ENCODE data around the gene GDI1. TPM values are rescaled to one million over a fixed set of nuclear protein-coding genes. Genes with fewer than 3 reads are reported as not detected.

Gene GDI1
- polyA plus RNA-seq, 1 of the 3 experiments (the other 2 are of a cell fraction), result 408 TPM

DNA sequence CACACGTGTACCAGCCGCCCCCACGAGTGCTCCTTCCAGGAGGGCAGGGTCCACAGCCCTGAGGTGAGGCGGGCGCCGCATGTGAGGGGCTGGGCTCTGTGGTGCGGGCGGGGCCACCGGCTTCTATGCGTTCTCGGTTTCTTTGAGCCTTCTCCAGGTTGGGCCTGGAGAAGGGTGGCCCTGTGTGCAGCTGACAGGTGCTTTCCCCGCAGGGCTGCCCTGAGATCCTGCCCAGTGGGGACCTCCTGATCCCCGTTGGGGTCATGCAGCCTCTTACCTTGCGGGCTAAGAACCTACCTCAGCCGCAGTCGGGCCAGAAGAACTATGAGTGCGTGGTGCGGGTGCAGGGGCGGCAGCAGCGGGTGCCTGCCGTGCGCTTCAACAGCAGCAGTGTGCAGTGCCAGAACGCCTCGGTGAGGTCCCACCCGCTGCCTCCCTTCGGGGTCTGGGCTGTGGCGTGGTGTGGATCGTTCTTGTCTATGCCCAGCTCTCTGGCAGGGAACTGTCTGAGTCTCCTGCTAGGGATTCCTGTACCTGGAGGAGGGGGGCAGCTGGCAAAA lies 27.9 kb downstream of the GDI1 start:
- Histone ChIP-seq H3K9me2 (no peaks in the 10 kb centered on the region), H4K20me1 (ENCODE audit: insufficient read depth) (peaks cover 30% of the 10 kb centered on the region), H3F3A (replicated peaks; ENCODE audit: insufficient read depth) (no peaks in the 10 kb centered on the region), H3K36me3 (replicated peaks in 1 of 2; ENCODE audit: control insufficient read depth in 1 of 2, insufficient read depth in 2 of 2, low read length in 1 of 2) (peaks cover 0 to 33% of the 10 kb centered on the region in 2 experiments), H3K4me1 (ENCODE audit: control insufficient read depth in 1 of 2, insufficient read depth in 2 of 2, low read depth in 1 of 2, low read length in 1 of 2) (peaks cover 0 to 4% of the 10 kb centered on the region in 2 experiments; a peak in 1 of 4 replicates), H3K9ac (no peak overlapping the region), H3K4me2 (no peak overlapping the region), H3K4me3 (ENCODE audit: low read depth in 2 of 2, low read length in 1 of 2) (no peak overlapping the region), H3K79me2 (ENCODE audit: insufficient read depth) (peaks cover 18% of the 10 kb centered on the region), H3K27ac (ENCODE audit: low read depth in 2 of 2, low read length in 1 of 2) (no peak overlapping the region), H3K9me3 (no peaks in the 10 kb centered on the region), H3K27me3 (ENCODE audit: insufficient read depth) (no peaks in the 10 kb centered on the region), H2AFZ (ENCODE audit: low read depth) (no peak overlapping the region)
- POLR2A ChIA-PET, result no interaction called here
- WGBS (ENCODE audit: low lambda C conversion rate), result 46% methylated on average over 24 of the region's 28 CpGs
- DNase-seq, result no peak
- TF ChIP-seq CHD2 (IDR thresholded peaks at IDR 0.05; ENCODE audit: low read length, partially characterized antibody) (no peak), TCF12 (IDR thresholded peaks at IDR 0.05) (no peak)
- TF ChIP-seq, protein P1, sequence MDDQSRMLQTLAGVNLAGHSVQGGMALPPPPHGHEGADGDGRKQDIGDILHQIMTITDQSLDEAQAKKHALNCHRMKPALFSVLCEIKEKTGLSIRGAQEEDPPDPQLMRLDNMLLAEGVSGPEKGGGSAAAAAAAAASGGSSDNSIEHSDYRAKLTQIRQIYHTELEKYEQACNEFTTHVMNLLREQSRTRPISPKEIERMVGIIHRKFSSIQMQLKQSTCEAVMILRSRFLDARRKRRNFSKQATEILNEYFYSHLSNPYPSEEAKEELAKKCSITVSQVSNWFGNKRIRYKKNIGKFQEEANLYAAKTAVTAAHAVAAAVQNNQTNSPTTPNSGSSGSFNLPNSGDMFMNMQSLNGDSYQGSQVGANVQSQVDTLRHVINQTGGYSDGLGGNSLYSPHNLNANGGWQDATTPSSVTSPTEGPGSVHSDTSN (IDR thresholded peaks at IDR 0.05), result no peak
- CTCF ChIA-PET, result interaction anchor here (0.9 kb wide), 1 partner anchor 18 kb away, joined by 4 read pairs; no protein-coding TSS in a partner anchor

DNA sequence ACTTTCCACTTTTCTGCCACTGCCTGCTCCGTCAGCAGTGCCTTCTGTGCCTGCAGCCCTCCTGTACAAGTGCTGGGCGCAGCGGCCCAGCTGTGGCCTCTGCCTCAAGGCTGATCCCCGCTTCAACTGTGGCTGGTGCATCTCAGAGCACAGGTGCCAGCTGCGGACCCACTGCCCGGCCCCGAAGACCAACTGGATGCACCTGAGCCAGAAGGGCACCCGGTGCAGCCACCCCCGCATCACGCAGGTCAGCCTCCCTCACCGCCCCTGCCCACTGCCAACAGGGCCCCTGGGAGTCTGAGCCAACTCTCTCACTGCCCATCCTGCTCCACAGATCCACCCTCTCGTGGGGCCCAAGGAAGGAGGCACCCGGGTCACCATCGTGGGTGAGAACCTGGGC lies 28.6 kb downstream of the GDI1 start:
- H2AFZ ChIP-seq (ENCODE audit: low read depth), result no peak overlapping the region
- H3F3A ChIP-seq (replicated peaks; ENCODE audit: insufficient read depth), result no peaks in the 10 kb centered on the region
- no peak overlapping the region for H3K4me3 ChIP-seq (ENCODE audit: low read depth in 2 of 2, low read length in 1 of 2)
- no peak overlapping the region for H3K27ac ChIP-seq (ENCODE audit: low read depth in 2 of 2, low read length in 1 of 2)
- no peaks in the 10 kb centered on the region for H3K27me3 ChIP-seq (ENCODE audit: insufficient read depth)
- no peaks in the 10 kb centered on the region for H3K9me2 ChIP-seq
- no peak for TF ChIP-seq MEF2A (IDR thresholded peaks at IDR 0.05; ENCODE audit: borderline replicate concordance, low read depth)
- TF ChIP-seq, protein P2, sequence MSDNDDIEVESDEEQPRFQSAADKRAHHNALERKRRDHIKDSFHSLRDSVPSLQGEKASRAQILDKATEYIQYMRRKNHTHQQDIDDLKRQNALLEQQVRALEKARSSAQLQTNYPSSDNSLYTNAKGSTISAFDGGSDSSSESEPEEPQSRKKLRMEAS (IDR thresholded peaks at IDR 0.05; ENCODE audit: low read depth), result no peak
- no peak for TF ChIP-seq MXI1 (IDR thresholded peaks at IDR 0.05; ENCODE audit: low read depth, low read length)
- no peak for TF ChIP-seq RXRA (IDR thresholded peaks at IDR 0.05; ENCODE audit: borderline replicate concordance, low read depth)
- no peak for TF ChIP-seq RFX5 (IDR thresholded peaks at IDR 0.05; ENCODE audit: low read length)
- TF ChIP-seq EP300 (IDR thresholded peaks at IDR 0.05; ENCODE audit: borderline replicate concordance in 1 of 2, low read depth in 1 of 2, low read length in 1 of 2), result no peak
- TF ChIP-seq NFIC (IDR thresholded peaks at IDR 0.05; ENCODE audit: borderline replicate concordance), result no peak
- TF ChIP-seq, protein P3, sequence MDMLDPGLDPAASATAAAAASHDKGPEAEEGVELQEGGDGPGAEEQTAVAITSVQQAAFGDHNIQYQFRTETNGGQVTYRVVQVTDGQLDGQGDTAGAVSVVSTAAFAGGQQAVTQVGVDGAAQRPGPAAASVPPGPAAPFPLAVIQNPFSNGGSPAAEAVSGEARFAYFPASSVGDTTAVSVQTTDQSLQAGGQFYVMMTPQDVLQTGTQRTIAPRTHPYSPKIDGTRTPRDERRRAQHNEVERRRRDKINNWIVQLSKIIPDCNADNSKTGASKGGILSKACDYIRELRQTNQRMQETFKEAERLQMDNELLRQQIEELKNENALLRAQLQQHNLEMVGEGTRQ (IDR thresholded peaks at IDR 0.05; ENCODE audit: borderline replicate concordance, low read depth, low read length), result no peak
- TF ChIP-seq, protein P4, sequence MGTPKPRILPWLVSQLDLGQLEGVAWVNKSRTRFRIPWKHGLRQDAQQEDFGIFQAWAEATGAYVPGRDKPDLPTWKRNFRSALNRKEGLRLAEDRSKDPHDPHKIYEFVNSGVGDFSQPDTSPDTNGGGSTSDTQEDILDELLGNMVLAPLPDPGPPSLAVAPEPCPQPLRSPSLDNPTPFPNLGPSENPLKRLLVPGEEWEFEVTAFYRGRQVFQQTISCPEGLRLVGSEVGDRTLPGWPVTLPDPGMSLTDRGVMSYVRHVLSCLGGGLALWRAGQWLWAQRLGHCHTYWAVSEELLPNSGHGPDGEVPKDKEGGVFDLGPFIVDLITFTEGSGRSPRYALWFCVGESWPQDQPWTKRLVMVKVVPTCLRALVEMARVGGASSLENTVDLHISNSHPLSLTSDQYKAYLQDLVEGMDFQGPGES (IDR thresholded peaks at IDR 0.05; ENCODE audit: low read depth, low read length), result no peak
- TF ChIP-seq, protein P5, sequence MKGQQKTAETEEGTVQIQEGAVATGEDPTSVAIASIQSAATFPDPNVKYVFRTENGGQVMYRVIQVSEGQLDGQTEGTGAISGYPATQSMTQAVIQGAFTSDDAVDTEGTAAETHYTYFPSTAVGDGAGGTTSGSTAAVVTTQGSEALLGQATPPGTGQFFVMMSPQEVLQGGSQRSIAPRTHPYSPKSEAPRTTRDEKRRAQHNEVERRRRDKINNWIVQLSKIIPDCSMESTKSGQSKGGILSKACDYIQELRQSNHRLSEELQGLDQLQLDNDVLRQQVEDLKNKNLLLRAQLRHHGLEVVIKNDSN (IDR thresholded peaks at IDR 0.05; ENCODE audit: borderline replicate concordance, low read depth), result no peak
- TF ChIP-seq GATA2 (CRISPR knock-in tag; IDR thresholded peaks at IDR 0.05), result no peak
- no peak for TF ChIP-seq FOXJ3 (CRISPR knock-in tag; IDR thresholded peaks at IDR 0.05)
- TF ChIP-seq JUND (IDR thresholded peaks at IDR 0.05), result no peak
- H3K4me2 ChIP-seq, result no peak overlapping the region
- peaks cover 0 to 35% of the 10 kb centered on the region in 2 experiments for H3K36me3 ChIP-seq (replicated peaks in 1 of 2; ENCODE audit: control insufficient read depth in 1 of 2, insufficient read depth in 2 of 2, low read length in 1 of 2)
- ChIA-PET CTCF (interaction anchor here (0.9 kb wide), 1 partner anchor 17 kb away, joined by 4 read pairs; no protein-coding TSS in a partner anchor), POLR2A (no interaction called here)
- 34% methylated on average over 7 of the region's 14 CpGs for WGBS (ENCODE audit: low lambda C conversion rate)
- peaks cover 11% of the 10 kb centered on the region; the same call in 1 of the 2 replicates for H3K79me2 ChIP-seq (ENCODE audit: insufficient read depth)
- H3K9ac ChIP-seq, result no peak overlapping the region
- H3K4me1 ChIP-seq (ENCODE audit: control insufficient read depth in 1 of 2, insufficient read depth in 2 of 2, low read depth in 1 of 2, low read length in 1 of 2), result no peaks in the 10 kb centered on the region; a peak in 1 of 4 replicates
- H4K20me1 ChIP-seq (ENCODE audit: insufficient read depth), result peaks cover 27% of the 10 kb centered on the region
- no peaks in the 10 kb centered on the region for H3K9me3 ChIP-seq
- no peak for DNase-seq
